T-helper 1 cell treated with Interleukin-12 subunit alpha and Interleukin-12 subunit beta and Interleukin-4 antibody, amounts not matched to agents 30 μg/mL and 1 μg/mL, for 36 hours (primary cell): ENCODE measurements around the gene ENAH.

Experiments used
- H3K27ac Mint-ChIP-seq: one replicate; pipeline ENCODE4 v1.8.0; 2021; ENCODE audit warnings: mild to moderate bottlenecking, mixed read lengths
- H3K27me3 Mint-ChIP-seq: one replicate; pipeline ENCODE4 v1.8.0; 2021; ENCODE audit warnings: low read depth, mixed read lengths
- H3K36me3 Mint-ChIP-seq: one replicate; pipeline ENCODE4 v1.8.0; 2021; ENCODE audit warnings: low read depth, mixed read lengths
- H3K4me1 Mint-ChIP-seq: one replicate; pipeline ENCODE4 v1.8.0; 2021; ENCODE audit warnings: low read depth, mixed read lengths
- H3K4me3 Mint-ChIP-seq: one replicate; pipeline ENCODE4 v1.8.0; 2021; ENCODE audit warnings: mild to moderate bottlenecking, moderate library complexity, mixed read lengths
- H3K9me3 Mint-ChIP-seq: one replicate; pipeline ENCODE4 v1.8.0; 2021; ENCODE audit warnings: mixed read lengths

The ENAH gene

DNA sequence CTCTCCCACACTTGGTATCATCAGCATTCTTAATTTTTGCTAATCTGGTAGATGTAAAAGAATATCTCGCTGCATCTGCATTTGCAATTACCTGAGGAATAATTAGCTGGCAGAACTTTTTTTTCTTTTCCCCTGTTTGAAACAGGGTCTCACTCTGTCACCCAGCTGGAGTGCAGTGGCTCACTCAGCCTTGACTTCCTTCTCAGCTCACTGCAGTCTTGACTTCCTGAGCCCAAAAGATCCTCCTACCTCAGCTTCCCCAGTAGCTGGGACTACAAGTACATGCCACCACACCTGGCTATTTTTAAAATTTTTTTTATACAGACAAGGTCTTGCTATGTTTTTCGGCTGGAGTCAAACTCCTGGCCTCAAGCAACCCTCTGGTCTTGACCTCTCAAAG is 35.4 kb upstream of the ENAH start:
- no peak overlapping the region for H3K27ac Mint-ChIP-seq
- no peaks in the 10 kb centered on the region for H3K27me3 Mint-ChIP-seq

DNA sequence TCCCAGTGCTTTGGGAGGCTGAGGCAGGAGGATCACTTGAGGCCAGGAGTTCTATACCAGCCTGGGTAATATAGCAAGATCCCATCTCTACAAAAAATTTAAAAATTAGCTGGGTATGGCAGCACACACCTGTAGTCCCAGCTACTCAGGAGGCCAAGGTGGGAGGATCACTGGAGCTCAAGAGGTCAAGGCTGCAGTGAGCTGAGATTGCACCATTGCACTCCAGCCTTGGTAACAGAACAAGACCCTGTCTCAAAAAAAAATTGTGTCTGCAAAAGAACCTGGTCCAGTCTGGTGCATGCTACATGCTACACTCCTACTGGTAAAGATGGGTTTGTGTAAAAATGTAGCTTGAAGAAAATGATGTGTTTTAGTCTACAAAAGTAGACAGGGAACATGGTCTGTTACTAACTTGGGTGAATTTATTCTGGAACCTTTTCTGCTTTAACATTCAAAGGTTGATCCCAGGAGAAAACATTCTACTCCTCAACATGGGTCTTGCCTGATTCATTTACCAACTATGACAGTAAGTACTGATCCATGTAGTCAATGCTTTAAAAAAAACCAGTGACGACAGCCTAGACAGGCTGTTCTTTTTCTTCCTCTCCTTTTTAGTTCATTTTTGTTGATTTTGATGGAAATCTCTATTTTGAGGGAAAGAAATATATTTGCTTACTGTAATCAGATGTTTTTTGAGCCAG is 32.7 kb upstream of the ENAH start:
- peaks cover 7% of the 10 kb centered on the region for H3K27me3 Mint-ChIP-seq
- no peaks in the 10 kb centered on the region for H3K36me3 Mint-ChIP-seq
- no peaks in the 10 kb centered on the region for H3K9me3 Mint-ChIP-seq
- H3K4me3 Mint-ChIP-seq, result no peak overlapping the region
- no peak overlapping the region for H3K27ac Mint-ChIP-seq
- H3K4me1 Mint-ChIP-seq, result no peaks in the 10 kb centered on the region

More for the DNA sequence above, 35.4 kb upstream of the ENAH start:
- no peaks in the 10 kb centered on the region for H3K36me3 Mint-ChIP-seq
- no peaks in the 10 kb centered on the region for H3K9me3 Mint-ChIP-seq
- H3K4me1 Mint-ChIP-seq, result no peaks in the 10 kb centered on the region
- no peak overlapping the region for H3K4me3 Mint-ChIP-seq

DNA sequence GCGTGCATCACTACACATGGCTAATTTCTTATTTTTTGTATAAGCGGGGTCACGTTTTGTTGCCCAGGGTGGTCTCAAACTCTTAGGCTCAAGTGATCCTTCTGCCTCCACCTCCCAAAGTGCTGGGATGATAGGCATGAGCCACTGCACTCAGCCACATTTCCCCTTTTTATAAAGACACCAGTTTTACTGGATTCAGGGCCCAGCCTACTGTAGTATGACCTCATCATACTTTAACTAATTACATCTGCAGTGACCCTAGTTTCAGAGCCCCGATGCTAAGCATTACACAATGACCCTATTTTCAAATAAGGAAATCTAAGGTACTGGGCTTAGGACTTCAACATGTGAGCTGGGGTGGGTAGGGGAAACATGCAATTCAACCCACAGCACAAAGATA is 31.8 kb upstream of the ENAH start:
- Mint-ChIP-seq H3K4me3 (no peak overlapping the region), H3K36me3 (no peaks in the 10 kb centered on the region), H3K27me3 (peaks cover 14% of the 10 kb centered on the region), H3K9me3 (no peaks in the 10 kb centered on the region), H3K27ac (no peak overlapping the region), H3K4me1 (no peaks in the 10 kb centered on the region)

DNA sequence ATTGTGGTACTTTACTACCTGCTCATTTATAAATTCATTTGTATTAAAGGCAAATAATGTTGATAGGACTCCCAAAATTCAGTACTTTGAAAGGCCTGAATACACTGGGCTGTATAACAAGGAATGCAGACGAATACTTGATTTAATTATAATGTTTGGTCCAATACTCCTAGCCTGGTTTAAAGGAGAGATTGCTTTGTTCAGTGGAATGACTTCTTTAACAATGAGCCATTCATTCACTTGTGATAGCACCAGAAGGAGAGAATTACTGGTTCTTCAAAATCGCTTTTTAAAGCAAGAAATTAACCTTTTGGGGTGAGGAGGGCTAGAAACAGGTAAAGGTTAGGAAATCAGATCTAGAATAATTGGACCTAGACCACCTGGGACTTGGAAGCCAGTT is 28.3 kb upstream of the ENAH start:
- Mint-ChIP-seq H3K9me3 (no peaks in the 10 kb centered on the region), H3K27ac (no peak overlapping the region), H3K36me3 (no peaks in the 10 kb centered on the region), H3K27me3 (peaks cover 27% of the 10 kb centered on the region), H3K4me3 (no peak overlapping the region), H3K4me1 (no peaks in the 10 kb centered on the region)

DNA sequence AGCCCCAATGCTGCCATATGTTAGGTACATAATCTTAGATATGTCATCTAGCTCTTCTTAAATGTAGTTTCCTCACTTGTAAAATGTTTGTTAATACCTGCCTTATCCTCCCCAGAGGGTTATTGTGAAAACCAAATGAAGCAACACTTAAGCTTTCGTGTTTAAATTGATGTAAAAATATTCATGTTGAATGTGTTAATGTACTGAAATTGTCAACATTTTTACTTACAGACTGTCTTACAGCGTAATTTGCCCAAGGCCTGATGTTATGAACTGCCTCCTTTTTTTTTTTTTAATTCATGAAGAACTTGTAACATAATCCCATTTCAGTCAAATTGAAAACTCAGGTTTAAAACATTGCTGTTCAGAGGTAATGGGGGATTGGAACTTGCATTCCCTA is 25.6 kb upstream of the ENAH start:
- no peaks in the 10 kb centered on the region for H3K36me3 Mint-ChIP-seq
- H3K27me3 Mint-ChIP-seq, result peaks cover 47% of the 10 kb centered on the region
- H3K9me3 Mint-ChIP-seq, result no peaks in the 10 kb centered on the region
- H3K27ac Mint-ChIP-seq, result no peak overlapping the region
- no peak overlapping the region for H3K4me3 Mint-ChIP-seq
- H3K4me1 Mint-ChIP-seq, result no peaks in the 10 kb centered on the region

DNA sequence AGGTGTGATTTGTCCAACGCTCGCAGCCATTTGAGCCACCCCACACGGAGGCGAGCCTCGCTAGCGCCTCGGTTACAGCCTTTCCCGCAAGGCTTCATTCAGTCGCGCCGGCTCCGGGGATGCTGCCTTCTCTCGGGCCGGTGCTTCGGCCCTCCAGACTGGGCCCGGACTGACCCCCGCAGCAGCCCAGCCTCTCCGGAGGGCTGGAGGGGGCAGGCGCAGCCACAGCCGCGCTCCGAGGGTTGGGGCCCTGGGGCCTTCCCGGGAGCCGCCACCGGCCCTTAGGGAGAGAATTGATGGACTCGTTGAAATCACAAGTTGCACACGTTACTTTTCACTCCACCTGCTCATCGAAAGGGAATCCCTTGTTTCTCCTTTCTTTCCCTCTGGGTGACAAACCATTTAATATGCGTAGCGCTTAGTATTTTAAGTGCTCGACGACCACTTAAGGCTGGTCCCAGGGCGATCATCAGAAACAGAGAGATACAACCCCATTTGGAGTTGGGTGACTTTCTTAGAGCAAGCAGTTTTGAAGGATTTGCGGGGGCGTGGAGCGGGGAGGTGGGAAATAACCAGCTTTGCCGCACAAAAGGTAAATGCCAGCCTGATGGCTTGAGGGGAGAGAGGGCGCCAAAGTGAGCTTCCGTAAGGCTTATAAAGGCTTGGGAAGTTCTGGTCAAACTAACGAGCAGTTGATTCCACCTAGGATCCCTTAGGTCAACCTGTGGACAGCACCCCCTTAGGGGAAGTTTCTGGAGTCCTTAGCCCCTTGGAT is 24.6 kb upstream of the ENAH start:
- H3K27ac Mint-ChIP-seq, result no peak overlapping the region
- peaks cover 44% of the 10 kb centered on the region for H3K27me3 Mint-ChIP-seq
- no peaks in the 10 kb centered on the region for H3K36me3 Mint-ChIP-seq
- H3K9me3 Mint-ChIP-seq, result no peaks in the 10 kb centered on the region
- H3K4me1 Mint-ChIP-seq, result no peaks in the 10 kb centered on the region
- no peak overlapping the region for H3K4me3 Mint-ChIP-seq

DNA sequence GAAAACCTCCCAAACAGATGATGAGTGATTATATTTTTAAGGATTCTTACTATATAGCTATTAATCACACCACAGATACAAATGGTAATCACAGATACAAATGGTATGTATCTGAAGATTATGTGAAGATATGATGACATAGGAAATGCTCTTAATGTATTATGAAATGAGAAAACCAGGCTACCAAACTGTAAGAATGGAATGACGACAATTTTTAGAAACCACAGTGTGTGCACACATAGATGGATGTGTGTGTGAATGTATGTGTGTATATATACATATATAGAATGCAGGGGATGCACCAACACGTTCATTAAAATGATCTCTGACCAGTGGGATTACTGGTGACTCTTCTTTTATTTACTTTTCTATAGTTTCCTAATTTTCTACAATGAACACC is 21.5 kb upstream of the ENAH start:
- no peak overlapping the region for H3K27ac Mint-ChIP-seq
- H3K9me3 Mint-ChIP-seq, result no peaks in the 10 kb centered on the region
- no peaks in the 10 kb centered on the region for H3K4me1 Mint-ChIP-seq
- no peaks in the 10 kb centered on the region for H3K36me3 Mint-ChIP-seq
- H3K27me3 Mint-ChIP-seq, result peaks cover 36% of the 10 kb centered on the region
- no peak overlapping the region for H3K4me3 Mint-ChIP-seq

DNA sequence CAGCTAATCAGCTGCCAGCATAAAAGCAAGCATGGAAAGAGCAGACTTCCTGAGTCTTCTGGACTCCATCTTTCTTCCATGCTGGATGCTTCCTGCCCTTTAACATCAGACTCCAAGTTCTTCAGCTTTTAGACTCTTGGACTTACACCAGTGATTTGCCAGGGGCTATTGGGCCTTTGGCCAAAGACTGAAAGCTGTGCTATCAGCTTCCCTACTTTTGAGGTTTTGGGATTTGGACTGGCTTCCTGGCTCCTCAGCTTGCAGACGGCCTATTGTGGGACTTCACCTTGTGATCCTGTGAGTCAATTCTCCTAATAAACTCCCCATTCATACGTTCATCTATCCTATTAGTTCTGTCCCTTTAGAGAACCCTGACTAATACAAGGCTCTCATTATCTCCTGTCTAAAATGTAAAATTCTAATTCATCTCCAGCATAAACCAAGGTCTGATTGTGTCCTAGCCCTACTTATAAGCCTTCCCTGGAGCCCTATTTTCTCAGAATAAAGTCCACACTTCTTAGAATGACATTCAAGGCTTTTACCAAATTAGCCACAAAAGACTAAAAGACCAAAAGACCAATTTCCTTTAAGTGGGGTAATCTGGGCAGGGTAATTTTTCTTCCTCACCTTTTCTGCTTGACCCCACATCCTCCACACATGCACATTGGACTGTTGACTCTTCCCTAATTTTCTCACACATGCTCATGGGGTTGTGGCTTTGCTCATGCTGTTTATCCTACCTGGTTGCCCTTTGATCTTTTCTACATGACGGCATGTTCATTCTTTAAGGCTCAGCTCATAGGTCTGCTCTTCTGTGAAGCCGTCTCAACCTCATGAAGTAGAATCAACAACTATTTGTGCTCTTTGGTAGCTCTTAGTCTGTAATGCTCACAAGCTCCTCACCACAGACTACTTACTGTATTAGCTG is 18.1 kb upstream of the ENAH start:
- H3K36me3 Mint-ChIP-seq, result no peaks in the 10 kb centered on the region
- no peak overlapping the region for H3K27ac Mint-ChIP-seq
- H3K4me3 Mint-ChIP-seq, result no peak overlapping the region
- H3K27me3 Mint-ChIP-seq, result peaks cover 22% of the 10 kb centered on the region
- H3K9me3 Mint-ChIP-seq, result no peaks in the 10 kb centered on the region
- H3K4me1 Mint-ChIP-seq, result no peaks in the 10 kb centered on the region

DNA sequence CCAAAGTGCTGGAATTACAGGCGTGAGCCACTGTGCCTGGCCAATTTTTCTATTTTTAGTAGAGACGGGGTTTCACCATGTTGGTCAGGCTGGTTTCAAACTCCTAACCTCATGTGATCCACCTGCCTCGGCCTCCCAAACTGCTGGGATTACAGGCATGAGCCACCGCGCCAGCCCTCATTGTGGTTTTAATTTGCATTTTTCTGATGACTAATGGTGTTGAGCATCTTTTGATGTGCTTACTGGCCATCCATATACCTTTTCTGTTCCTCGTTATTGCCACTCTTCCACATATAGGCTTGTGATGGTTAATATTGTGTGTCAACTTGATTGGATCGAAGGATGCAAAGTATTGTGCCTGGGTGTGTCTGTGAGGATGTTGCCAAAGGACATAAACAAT is 17.4 kb upstream of the ENAH start:
- Mint-ChIP-seq H3K27ac (no peak overlapping the region), H3K36me3 (no peaks in the 10 kb centered on the region), H3K9me3 (no peaks in the 10 kb centered on the region), H3K4me3 (no peak overlapping the region), H3K27me3 (peaks cover 16% of the 10 kb centered on the region), H3K4me1 (no peaks in the 10 kb centered on the region)

DNA sequence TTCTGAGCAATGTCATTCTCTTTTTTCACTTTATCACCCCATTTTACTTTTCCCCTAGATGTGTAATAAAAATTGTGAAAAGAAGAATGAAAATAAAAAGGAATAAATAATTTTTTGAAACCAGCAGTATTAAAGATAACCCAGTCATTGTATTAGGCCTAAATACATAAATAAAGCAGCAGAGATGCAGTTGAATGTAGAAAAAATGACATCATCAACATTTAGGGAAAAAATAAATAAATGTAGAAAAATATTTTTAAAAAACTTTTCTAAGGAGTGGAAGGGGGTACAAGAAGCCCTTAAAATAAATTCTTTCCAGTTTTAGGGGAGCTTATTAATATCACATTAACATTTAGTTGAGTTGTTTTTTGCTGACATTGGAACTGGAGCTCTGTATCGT is 15.3 kb upstream of the ENAH start:
- Mint-ChIP-seq H3K27ac (no peak overlapping the region), H3K4me3 (no peak overlapping the region), H3K36me3 (no peaks in the 10 kb centered on the region), H3K27me3 (no peaks in the 10 kb centered on the region), H3K9me3 (no peaks in the 10 kb centered on the region), H3K4me1 (no peaks in the 10 kb centered on the region)

DNA sequence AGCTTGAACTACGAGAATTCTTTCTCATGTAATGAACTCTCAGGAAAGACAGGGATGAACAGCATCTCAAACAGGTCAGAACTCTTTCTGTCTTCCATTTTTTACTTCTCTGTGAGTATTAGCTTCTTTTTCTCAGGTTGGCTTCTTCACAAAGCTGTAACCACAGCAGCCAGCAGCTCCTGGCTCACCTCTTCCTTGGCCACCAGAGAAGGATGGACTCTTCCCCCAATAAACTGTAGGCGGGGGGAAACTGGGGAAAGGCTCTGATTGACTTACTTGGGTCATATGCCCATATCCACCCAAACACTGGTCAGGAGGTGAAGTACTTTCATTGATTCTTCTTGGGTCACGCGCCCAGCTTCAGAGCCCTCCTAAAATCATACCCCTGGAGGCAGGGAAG is 14.4 kb upstream of the ENAH start:
- peaks cover under 1% of the 10 kb centered on the region for H3K27me3 Mint-ChIP-seq
- no peak overlapping the region for H3K27ac Mint-ChIP-seq
- H3K9me3 Mint-ChIP-seq, result no peaks in the 10 kb centered on the region
- H3K4me3 Mint-ChIP-seq, result no peak overlapping the region
- H3K36me3 Mint-ChIP-seq, result no peaks in the 10 kb centered on the region
- H3K4me1 Mint-ChIP-seq, result no peaks in the 10 kb centered on the region

DNA sequence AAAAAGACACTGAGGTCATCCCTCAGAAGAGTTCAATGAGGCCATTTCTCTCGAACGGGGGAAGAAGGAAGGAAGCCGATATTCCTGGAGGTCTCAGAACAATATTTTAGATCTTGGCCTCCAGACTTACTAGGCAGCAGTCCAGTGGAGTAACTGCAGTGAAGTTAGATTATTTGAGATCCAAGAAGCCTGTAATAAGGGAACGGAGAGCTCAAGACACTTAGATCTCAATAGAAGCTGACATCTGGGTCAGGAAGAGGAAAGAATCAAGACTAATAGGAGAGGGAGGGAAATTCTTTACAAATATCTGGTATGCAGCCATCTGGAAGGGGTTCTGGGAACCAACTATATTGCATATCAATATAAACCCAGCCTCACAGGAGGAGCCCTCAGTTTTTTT is 13.6 kb upstream of the ENAH start:
- H3K9me3 Mint-ChIP-seq, result no peaks in the 10 kb centered on the region
- no peak overlapping the region for H3K27ac Mint-ChIP-seq
- no peak overlapping the region for H3K4me3 Mint-ChIP-seq
- no peaks in the 10 kb centered on the region for H3K36me3 Mint-ChIP-seq
- no peaks in the 10 kb centered on the region for H3K4me1 Mint-ChIP-seq
- H3K27me3 Mint-ChIP-seq, result peaks cover 3% of the 10 kb centered on the region

DNA sequence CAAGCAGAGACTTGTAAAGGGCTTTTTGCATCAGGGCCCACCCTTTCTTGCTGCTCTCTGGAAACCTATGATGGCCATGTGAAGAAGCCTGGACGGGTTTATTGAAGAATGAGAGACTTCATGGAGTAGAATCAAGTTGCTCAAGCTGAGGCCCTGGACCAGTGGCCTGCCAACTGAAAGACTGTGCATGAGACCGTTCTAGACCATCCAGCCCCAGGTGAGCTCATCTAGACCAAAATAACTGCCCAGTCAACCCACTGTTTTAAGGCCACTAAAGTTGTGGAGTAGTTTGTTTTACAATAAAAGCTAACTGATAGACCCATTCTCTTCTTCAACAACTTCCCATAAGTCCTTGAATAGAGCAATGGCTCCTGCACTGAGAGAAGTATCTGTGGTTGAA is 11.8 kb upstream of the ENAH start:
- H3K9me3 Mint-ChIP-seq, result no peaks in the 10 kb centered on the region
- no peak overlapping the region for H3K4me3 Mint-ChIP-seq

DNA sequence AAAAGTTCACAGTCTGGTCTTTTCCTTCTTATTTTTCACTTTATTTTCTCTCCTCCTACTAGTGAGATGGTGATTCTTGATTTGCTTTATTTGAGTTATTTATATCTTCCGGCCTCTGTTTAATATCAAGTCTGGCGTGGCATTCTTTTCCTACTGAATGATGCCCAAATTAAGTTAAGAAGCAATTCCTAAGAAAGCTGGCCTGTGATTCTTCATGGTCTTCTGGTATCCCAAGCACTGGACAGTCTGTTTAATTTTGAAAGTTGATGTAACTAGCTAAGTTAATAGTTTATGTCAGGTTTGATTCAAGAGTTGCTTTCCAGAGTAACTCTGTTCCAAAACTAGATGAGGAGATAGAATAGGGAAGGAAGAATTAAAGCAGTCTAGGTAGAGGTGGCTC is 9.2 kb upstream of the ENAH start:
- no peaks in the 10 kb centered on the region for H3K36me3 Mint-ChIP-seq

More for the DNA sequence above, 11.8 kb upstream of the ENAH start:
- H3K4me1 Mint-ChIP-seq, result no peaks in the 10 kb centered on the region
- H3K27me3 Mint-ChIP-seq, result peaks cover 3% of the 10 kb centered on the region
- H3K36me3 Mint-ChIP-seq, result no peaks in the 10 kb centered on the region
- no peak overlapping the region for H3K27ac Mint-ChIP-seq

More for the DNA sequence above, 9.2 kb upstream of the ENAH start:
- no peak overlapping the region for H3K4me3 Mint-ChIP-seq
- H3K9me3 Mint-ChIP-seq, result no peaks in the 10 kb centered on the region
- H3K27me3 Mint-ChIP-seq, result peaks cover 12% of the 10 kb centered on the region
- H3K4me1 Mint-ChIP-seq, result no peaks in the 10 kb centered on the region
- no peak overlapping the region for H3K27ac Mint-ChIP-seq
